ENCODE data around the gene P2RY8.
A peak's percentile ranks its signal among the peaks of the same experiment; 100 is the strongest.

Gene P2RY8

DNA sequence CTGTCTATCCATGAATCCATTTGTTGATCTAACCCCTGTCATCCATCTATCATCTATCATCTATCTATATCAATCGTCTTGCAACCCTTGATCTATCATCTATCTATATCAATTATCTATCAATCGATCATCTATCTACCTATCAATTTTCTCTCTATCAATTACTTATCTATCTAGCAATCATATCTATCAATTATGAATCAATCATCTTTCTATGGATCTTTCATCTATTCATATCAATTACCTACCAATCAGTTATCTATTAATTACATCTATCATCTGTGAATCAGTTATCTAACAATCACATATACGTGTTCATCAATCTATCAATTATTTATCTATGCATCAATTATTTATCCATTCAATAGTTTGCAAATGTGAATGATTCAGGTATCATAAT, 59.8 kb downstream of the P2RY8 start:
- Histone ChIP-seq H3K9me3 (ENCODE audit: control insufficient read depth, insufficient read depth, low read length) (no peaks in the 10 kb centered on the region), H3K4me3 (ENCODE audit: low read length) (no peak overlapping the region), H3K27ac (ENCODE audit: low read depth, low read length) (peak overlapping the region; percentile 100; the same call in 1 of the 2 replicates), H4K20me1 (ENCODE audit: control insufficient read depth, insufficient read depth, low read depth, low read length) (no peaks in the 10 kb centered on the region), H3K4me2 (ENCODE audit: low read length) (no peak overlapping the region), H3K9me2 (replicated peaks; ENCODE audit: control insufficient read depth, low read length) (no peaks in the 10 kb centered on the region), H3K27me3 (ENCODE audit: control insufficient read depth, low read length) (no peaks in the 10 kb centered on the region), H3F3A (ENCODE audit: control insufficient read depth, insufficient read depth) (peaks cover 33% of the 10 kb centered on the region), H3K79me2 (ENCODE audit: control insufficient read depth, low read length) (peaks cover 87% of the 10 kb centered on the region), H3K4me1 (ENCODE audit: control insufficient read depth, low read length) (peaks cover 84% of the 10 kb centered on the region), H3K36me3 (ENCODE audit: control insufficient read depth, low read length) (peaks cover 89% of the 10 kb centered on the region)
- TF ChIP-seq, protein P1, sequence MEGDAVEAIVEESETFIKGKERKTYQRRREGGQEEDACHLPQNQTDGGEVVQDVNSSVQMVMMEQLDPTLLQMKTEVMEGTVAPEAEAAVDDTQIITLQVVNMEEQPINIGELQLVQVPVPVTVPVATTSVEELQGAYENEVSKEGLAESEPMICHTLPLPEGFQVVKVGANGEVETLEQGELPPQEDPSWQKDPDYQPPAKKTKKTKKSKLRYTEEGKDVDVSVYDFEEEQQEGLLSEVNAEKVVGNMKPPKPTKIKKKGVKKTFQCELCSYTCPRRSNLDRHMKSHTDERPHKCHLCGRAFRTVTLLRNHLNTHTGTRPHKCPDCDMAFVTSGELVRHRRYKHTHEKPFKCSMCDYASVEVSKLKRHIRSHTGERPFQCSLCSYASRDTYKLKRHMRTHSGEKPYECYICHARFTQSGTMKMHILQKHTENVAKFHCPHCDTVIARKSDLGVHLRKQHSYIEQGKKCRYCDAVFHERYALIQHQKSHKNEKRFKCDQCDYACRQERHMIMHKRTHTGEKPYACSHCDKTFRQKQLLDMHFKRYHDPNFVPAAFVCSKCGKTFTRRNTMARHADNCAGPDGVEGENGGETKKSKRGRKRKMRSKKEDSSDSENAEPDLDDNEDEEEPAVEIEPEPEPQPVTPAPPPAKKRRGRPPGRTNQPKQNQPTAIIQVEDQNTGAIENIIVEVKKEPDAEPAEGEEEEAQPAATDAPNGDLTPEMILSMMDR (IDR thresholded peaks at IDR 0.05; ENCODE audit: low read depth, low read length, poor library complexity, severe bottlenecking): no peak
- no peak for TF ChIP-seq EZH2phosphoT487 (IDR thresholded peaks at IDR 0.05; ENCODE audit: borderline replicate concordance, low read length)

DNA sequence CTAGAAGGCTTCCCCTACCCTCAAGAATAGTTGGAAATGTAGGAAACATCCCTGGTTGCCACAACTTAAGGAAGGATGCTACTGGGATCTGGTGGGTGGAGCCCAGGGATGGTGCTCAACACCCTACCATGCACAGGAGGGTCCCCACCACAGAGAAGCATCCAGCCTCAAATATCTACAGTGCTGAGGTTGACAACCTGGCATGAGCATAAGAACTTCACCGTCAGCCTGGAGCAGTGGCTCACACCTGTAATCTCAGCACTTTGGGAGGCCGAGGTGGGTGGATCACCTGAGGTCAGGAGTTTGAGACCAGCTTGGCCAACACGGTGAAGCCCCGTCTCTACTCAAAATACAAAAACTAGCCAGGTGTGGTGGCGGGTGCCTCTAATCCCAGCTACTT, 60.3 kb downstream of the P2RY8 start:
- H3K27ac ChIP-seq (ENCODE audit: low read depth, low read length): no peak overlapping the region
- no peak overlapping the region for H3K4me3 ChIP-seq (ENCODE audit: low read length)
- H3K36me3 ChIP-seq (ENCODE audit: control insufficient read depth, low read length): peaks cover 91% of the 10 kb centered on the region
- no peak for TF ChIP-seq EZH2phosphoT487 (IDR thresholded peaks at IDR 0.05; ENCODE audit: borderline replicate concordance, low read length)
- TF ChIP-seq, protein P1 (IDR thresholded peaks at IDR 0.05; ENCODE audit: low read depth, low read length, poor library complexity, severe bottlenecking): no peak
- H3K79me2 ChIP-seq (ENCODE audit: control insufficient read depth, low read length): peaks cover 93% of the 10 kb centered on the region
- no peaks in the 10 kb centered on the region for H3K9me3 ChIP-seq (ENCODE audit: control insufficient read depth, insufficient read depth, low read length)
- H3K27me3 ChIP-seq (ENCODE audit: control insufficient read depth, low read length): no peaks in the 10 kb centered on the region
- peaks cover 84% of the 10 kb centered on the region for H3K4me1 ChIP-seq (ENCODE audit: control insufficient read depth, low read length)
- no peaks in the 10 kb centered on the region for H3K9me2 ChIP-seq (replicated peaks; ENCODE audit: control insufficient read depth, low read length)
- H3F3A ChIP-seq (ENCODE audit: control insufficient read depth, insufficient read depth): peaks cover 32% of the 10 kb centered on the region
- H4K20me1 ChIP-seq (ENCODE audit: control insufficient read depth, insufficient read depth, low read depth, low read length): no peaks in the 10 kb centered on the region
- H3K4me2 ChIP-seq (ENCODE audit: low read length): no peak overlapping the region

DNA sequence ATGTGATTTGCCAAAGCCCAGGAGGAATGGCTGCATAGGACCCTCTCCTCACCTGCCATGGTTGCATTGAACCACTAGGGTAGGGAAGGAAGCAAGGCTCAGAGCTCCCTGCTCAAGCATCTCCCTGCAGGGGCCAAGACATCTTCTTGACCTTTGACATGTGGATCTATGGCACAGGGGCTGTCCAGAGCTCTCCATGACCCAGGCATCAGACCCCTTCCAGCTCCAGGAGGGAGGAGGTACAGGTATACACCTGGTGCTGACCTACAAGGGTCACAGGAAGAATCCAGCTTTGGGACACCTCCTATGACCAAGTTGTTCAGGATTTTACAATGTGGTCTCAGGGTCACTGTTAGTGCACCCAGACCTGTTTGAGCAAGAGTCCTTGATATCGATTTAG, 61.1 kb downstream of the P2RY8 start:
- Histone ChIP-seq H3F3A (ENCODE audit: control insufficient read depth, insufficient read depth) (peaks cover 31% of the 10 kb centered on the region), H3K9me3 (ENCODE audit: control insufficient read depth, insufficient read depth, low read length) (no peaks in the 10 kb centered on the region), H3K4me2 (ENCODE audit: low read length) (no peak overlapping the region), H3K79me2 (ENCODE audit: control insufficient read depth, low read length) (peaks cover 92% of the 10 kb centered on the region), H3K9me2 (replicated peaks; ENCODE audit: control insufficient read depth, low read length) (no peaks in the 10 kb centered on the region), H3K36me3 (ENCODE audit: control insufficient read depth, low read length) (peaks cover 87% of the 10 kb centered on the region), H3K4me3 (ENCODE audit: low read length) (no peak overlapping the region), H3K27me3 (ENCODE audit: control insufficient read depth, low read length) (no peaks in the 10 kb centered on the region), H4K20me1 (ENCODE audit: control insufficient read depth, insufficient read depth, low read depth, low read length) (no peaks in the 10 kb centered on the region), H3K4me1 (ENCODE audit: control insufficient read depth, low read length) (peaks cover 84% of the 10 kb centered on the region), H3K27ac (ENCODE audit: low read depth, low read length) (no peak overlapping the region)
- no peak for TF ChIP-seq EZH2phosphoT487 (IDR thresholded peaks at IDR 0.05; ENCODE audit: borderline replicate concordance, low read length)
- TF ChIP-seq, protein P1 (IDR thresholded peaks at IDR 0.05; ENCODE audit: low read depth, low read length, poor library complexity, severe bottlenecking): no peak

Data from DOHH2 (cell line).